ENCODE measurements around the gene DIP2C.

DNA sequence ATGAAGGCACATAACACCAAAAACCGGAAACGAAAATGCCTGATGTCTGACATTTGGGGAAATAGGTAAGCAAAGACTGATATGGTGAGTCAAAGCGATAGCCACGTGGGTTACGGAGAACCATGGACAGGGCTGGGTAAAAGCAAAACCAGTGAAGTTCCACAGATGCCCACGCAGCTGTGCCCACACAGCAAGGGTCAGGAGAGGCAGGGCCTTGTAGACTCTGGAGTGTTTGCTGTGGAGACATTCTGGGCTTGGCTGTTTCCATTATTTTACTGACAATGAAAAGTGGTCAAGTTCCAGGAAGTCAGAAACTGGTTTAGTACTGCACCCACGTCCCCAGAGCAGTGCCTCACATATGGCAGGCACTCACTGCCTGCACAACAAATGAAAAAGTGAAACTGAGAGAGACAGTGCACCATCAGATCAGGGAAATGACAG, 405.5 kb downstream of the DIP2C start:
- TF ChIP-seq POLR2AphosphoS5 (IDR thresholded peaks at IDR 0.05; ENCODE audit: low read depth, low read length) (no peak), CTCF (IDR thresholded peaks at IDR 0.05) (no peak), YY1 (IDR thresholded peaks at IDR 0.05; ENCODE audit: low read depth) (no peak), SMC3 (IDR thresholded peaks at IDR 0.05; ENCODE audit: low read depth, low read length) (no peak), CHD2 (IDR thresholded peaks at IDR 0.05; ENCODE audit: low read length, partially characterized antibody) (no peak), RAD21 (IDR thresholded peaks at IDR 0.05; ENCODE audit: low read length) (no peak), EP300 (IDR thresholded peaks at IDR 0.05; ENCODE audit: borderline replicate concordance in 1 of 2, low read depth in 1 of 2, low read length in 1 of 2) (no peak), RXRA (IDR thresholded peaks at IDR 0.05; ENCODE audit: borderline replicate concordance, low read depth) (no peak), RFX5 (IDR thresholded peaks at IDR 0.05; ENCODE audit: low read length) (no peak), EZH2phosphoT487 (IDR thresholded peaks at IDR 0.05; ENCODE audit: borderline replicate concordance, low read depth) (no peak), TCF12 (IDR thresholded peaks at IDR 0.05) (no peak), GABPA (IDR thresholded peaks at IDR 0.05; ENCODE audit: low read depth) (no peak)
- TF ChIP-seq, protein P1, sequence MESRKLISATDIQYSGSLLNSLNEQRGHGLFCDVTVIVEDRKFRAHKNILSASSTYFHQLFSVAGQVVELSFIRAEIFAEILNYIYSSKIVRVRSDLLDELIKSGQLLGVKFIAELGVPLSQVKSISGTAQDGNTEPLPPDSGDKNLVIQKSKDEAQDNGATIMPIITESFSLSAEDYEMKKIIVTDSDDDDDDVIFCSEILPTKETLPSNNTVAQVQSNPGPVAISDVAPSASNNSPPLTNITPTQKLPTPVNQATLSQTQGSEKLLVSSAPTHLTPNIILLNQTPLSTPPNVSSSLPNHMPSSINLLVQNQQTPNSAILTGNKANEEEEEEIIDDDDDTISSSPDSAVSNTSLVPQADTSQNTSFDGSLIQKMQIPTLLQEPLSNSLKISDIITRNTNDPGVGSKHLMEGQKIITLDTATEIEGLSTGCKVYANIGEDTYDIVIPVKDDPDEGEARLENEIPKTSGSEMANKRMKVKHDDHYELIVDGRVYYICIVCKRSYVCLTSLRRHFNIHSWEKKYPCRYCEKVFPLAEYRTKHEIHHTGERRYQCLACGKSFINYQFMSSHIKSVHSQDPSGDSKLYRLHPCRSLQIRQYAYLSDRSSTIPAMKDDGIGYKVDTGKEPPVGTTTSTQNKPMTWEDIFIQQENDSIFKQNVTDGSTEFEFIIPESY (IDR thresholded peaks at IDR 0.05; ENCODE audit: borderline replicate concordance, low read depth), result no peak
- TF ChIP-seq, protein P2, sequence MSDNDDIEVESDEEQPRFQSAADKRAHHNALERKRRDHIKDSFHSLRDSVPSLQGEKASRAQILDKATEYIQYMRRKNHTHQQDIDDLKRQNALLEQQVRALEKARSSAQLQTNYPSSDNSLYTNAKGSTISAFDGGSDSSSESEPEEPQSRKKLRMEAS (IDR thresholded peaks at IDR 0.05; ENCODE audit: low read depth), result no peak
